CD14-positive monocyte (primary cell): ENCODE measurements around the gene GREM2. TPM values are rescaled to one million over a fixed set of nuclear protein-coding genes. Genes with fewer than 3 reads are reported as not detected.

ENCODE experiments used
- DNase-seq, 3 donors: peaks; one replicate each; pipeline ENCODE4 v3.0.0-alpha.2; 2011 to 2022
- H2AFZ ChIP-seq: 2 replicates; pipeline ENCODE4 v1.6.0; 2012; ENCODE audit warnings: mild to moderate bottlenecking, low read depth, low read length, inconsistent platforms; ENCODE audit not compliant: insufficient read depth, poor library complexity, severe bottlenecking
- H3K27ac ChIP-seq, 2 donors: 1 replicate in 1 of 2; 2 replicates in 1 of 2; pipeline ENCODE4 v1.5.1; 2012 to 2013; ENCODE audit warnings: low read length in 2 of 2, control low read depth in 1 of 2, inconsistent platforms in 1 of 2, low read depth in 1 of 2, mild to moderate bottlenecking in 1 of 2
- H3K27me3 ChIP-seq, 2 donors: one replicate each; pipeline versions ENCODE4 v1.6.0 to v1.6.1; 2011 to 2013; ENCODE audit warnings: low read length in 2 of 2; ENCODE audit not compliant: control insufficient read depth in 2 of 2, insufficient read depth in 2 of 2
- H3K36me3 ChIP-seq, 2 donors: replicated peaks in 1 of 2; 1 replicate in 1 of 2; 2 replicates in 1 of 2; pipeline versions ENCODE4 v1.5.1 to v1.6.1; 2012 to 2013; ENCODE audit warnings: low read length in 2 of 2, control low read depth in 1 of 2, inconsistent platforms in 1 of 2, mild to moderate bottlenecking in 1 of 2; ENCODE audit not compliant: insufficient read depth in 2 of 2, control insufficient read depth in 1 of 2
- H3K4me1 ChIP-seq, 2 donors: 1 replicate in 1 of 2; 2 replicates in 1 of 2; pipeline versions ENCODE4 v1.5.1 to v1.6.1; 2012 to 2013; ENCODE audit warnings: low read length in 2 of 2, control low read depth in 1 of 2, inconsistent platforms in 1 of 2, mild to moderate bottlenecking in 1 of 2, moderate library complexity in 1 of 2; ENCODE audit not compliant: insufficient read depth in 2 of 2, control insufficient read depth in 1 of 2
- H3K4me2 ChIP-seq: replicated peaks from 2 replicates; pipeline ENCODE3; 2012; ENCODE audit warnings: low read length, moderate library complexity, mild to moderate bottlenecking; ENCODE audit not compliant: poor library complexity, severe bottlenecking; ENCODE audit errors: extremely low read depth
- H3K4me3 ChIP-seq, 3 experiments: fragments of 200-600 bp in 1 of 3; sonication (generic) in 1 of 3; replicated peaks in 1 of 3; 1 replicate in 2 of 3; 2 replicates in 1 of 3; pipeline ENCODE4 v1.5.1; 2011 to 2013; ENCODE audit warnings: low read length in 3 of 3, mild to moderate bottlenecking in 3 of 3, control low read depth in 2 of 3, low read depth in 2 of 3, inconsistent platforms in 1 of 3, moderate library complexity in 1 of 3
- H3K79me2 ChIP-seq: 2 replicates; pipeline ENCODE4 v1.6.0; 2012; ENCODE audit warnings: mild to moderate bottlenecking, control low read depth, inconsistent platforms, low read length, moderate library complexity; ENCODE audit not compliant: insufficient read depth
- H3K9ac ChIP-seq: 2 replicates; pipeline ENCODE4 v1.6.0; 2017; ENCODE audit warnings: low read length, mild to moderate bottlenecking; ENCODE audit not compliant: insufficient read depth, poor library complexity, severe bottlenecking
- H3K9me3 ChIP-seq, 2 donors: replicated peaks in 1 of 2; 1 replicate in 1 of 2; 2 replicates in 1 of 2; pipeline versions ENCODE4 v1.5.1 to v1.6.1; 2012 to 2013; ENCODE audit warnings: low read length in 2 of 2, control low read depth in 1 of 2; ENCODE audit not compliant: control insufficient read depth in 1 of 2, insufficient read depth in 1 of 2
- H4K20me1 ChIP-seq: 2 replicates; pipeline ENCODE4 v1.6.0; 2012; ENCODE audit warnings: mild to moderate bottlenecking, low read length, control low read depth, moderate library complexity; ENCODE audit not compliant: insufficient read depth
- H3K27ac Mint-ChIP-seq, 7 donors: one replicate each; pipeline ENCODE4 v1.8.0; 2020; ENCODE audit warnings: mild to moderate bottlenecking in 7 of 7, mixed read lengths in 7 of 7, moderate library complexity in 6 of 7, inconsistent platforms in 2 of 7
- H3K27me3 Mint-ChIP-seq, 3 donors: one replicate each; pipeline ENCODE4 v1.8.0; 2021 to 2022; ENCODE audit warnings: low read depth in 3 of 3, mild to moderate bottlenecking in 3 of 3, mixed read lengths in 3 of 3, moderate library complexity in 3 of 3, inconsistent platforms in 1 of 3
- H3K36me3 Mint-ChIP-seq, 2 donors: one replicate each; pipeline ENCODE4 v1.8.0; 2020; ENCODE audit warnings: mixed read lengths in 2 of 2, inconsistent platforms in 1 of 2, mild to moderate bottlenecking in 1 of 2
- H3K4me1 Mint-ChIP-seq: one replicate; pipeline ENCODE4 v1.8.0; 2020; ENCODE audit warnings: mild to moderate bottlenecking, mixed read lengths
- H3K4me3 Mint-ChIP-seq, 2 donors: one replicate each; pipeline ENCODE4 v1.8.0; 2020; ENCODE audit warnings: mild to moderate bottlenecking in 2 of 2, mixed read lengths in 2 of 2, moderate library complexity in 1 of 2
- H3K9me3 Mint-ChIP-seq, 7 donors: one replicate each; pipeline ENCODE4 v1.8.0; 2020 to 2022; ENCODE audit warnings: mixed read lengths in 7 of 7, mild to moderate bottlenecking in 6 of 7, moderate library complexity in 6 of 7, inconsistent platforms in 2 of 7
- WGBS: methylation state at CpG from one replicate; pipeline ENCODE4 v1.1.5; 2013; ENCODE audit warnings: missing lambda C conversion rate; ENCODE audit not compliant: insufficient coverage; 5-methylcytosine and 5-hydroxymethylcytosine counted together
- intact Hi-C, 2 donors: fragments of 100-400 bp; cut with micrococcal nuclease; formaldehyde crosslinking; loops; one replicate each; pipeline versions ENCODE4 v1.15.0 to v1.15.1; 2023
- polyA plus RNA-seq, 3 donors: library from polyadenylated mRNA; depleted of rRNA in 1 of 3; unstranded in 2 of 3; stranded (reverse) in 1 of 3; fragments of 300-500 nt in 2 of 3; fragments of >200 nt in 1 of 3; fragmentation: Illumina TruSeq in 2 of 3; gene quantifications; 1 replicate in 2 of 3; 2 replicates in 1 of 3; pipeline ENCODE4 v1.2.3, GENCODE V29; 2012 to 2021
- TF ChIP-seq, protein P1 (sequence below): fragments of 200-600 bp; IDR thresholded peaks from one replicate; pipeline ENCODE4 v1.8.0; 2022; ENCODE audit warnings: antibody characterized with exemption, mild to moderate bottlenecking

The GREM2 gene
- polyA plus RNA-seq, 3 donors: not detected

GRCh38 chr1:240511789-240512188 lies 100.2 kb downstream of the GREM2 start:
- H3K4me3 ChIP-seq: no peak overlapping the region
- no peaks in the 10 kb centered on the region for H3K9me3 ChIP-seq
- H3K27me3 ChIP-seq: no peaks in the 10 kb centered on the region
- no peak for DNase-seq
- H3K4me3 Mint-ChIP-seq: no peak overlapping the region
- H3K36me3 Mint-ChIP-seq: no peaks in the 10 kb centered on the region
- intact Hi-C loops: no loop called here
- H3K4me1 Mint-ChIP-seq: no peaks in the 10 kb centered on the region
- TF ChIP-seq, protein P1, sequence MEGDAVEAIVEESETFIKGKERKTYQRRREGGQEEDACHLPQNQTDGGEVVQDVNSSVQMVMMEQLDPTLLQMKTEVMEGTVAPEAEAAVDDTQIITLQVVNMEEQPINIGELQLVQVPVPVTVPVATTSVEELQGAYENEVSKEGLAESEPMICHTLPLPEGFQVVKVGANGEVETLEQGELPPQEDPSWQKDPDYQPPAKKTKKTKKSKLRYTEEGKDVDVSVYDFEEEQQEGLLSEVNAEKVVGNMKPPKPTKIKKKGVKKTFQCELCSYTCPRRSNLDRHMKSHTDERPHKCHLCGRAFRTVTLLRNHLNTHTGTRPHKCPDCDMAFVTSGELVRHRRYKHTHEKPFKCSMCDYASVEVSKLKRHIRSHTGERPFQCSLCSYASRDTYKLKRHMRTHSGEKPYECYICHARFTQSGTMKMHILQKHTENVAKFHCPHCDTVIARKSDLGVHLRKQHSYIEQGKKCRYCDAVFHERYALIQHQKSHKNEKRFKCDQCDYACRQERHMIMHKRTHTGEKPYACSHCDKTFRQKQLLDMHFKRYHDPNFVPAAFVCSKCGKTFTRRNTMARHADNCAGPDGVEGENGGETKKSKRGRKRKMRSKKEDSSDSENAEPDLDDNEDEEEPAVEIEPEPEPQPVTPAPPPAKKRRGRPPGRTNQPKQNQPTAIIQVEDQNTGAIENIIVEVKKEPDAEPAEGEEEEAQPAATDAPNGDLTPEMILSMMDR: no peak
- H3K27ac Mint-ChIP-seq: no peak overlapping the region
- no peak overlapping the region for H3K4me2 ChIP-seq
- H4K20me1 ChIP-seq: no peaks in the 10 kb centered on the region
- H3K79me2 ChIP-seq: no peaks in the 10 kb centered on the region
- H3K27me3 Mint-ChIP-seq: no peaks in the 10 kb centered on the region
- no peaks in the 10 kb centered on the region for H3K4me1 ChIP-seq
- H2AFZ ChIP-seq: no peak overlapping the region
- H3K27ac ChIP-seq: no peak overlapping the region
- no peaks in the 10 kb centered on the region for H3K36me3 ChIP-seq
- no peak overlapping the region for H3K9ac ChIP-seq
- H3K9me3 Mint-ChIP-seq: peaks cover 0 to 21% (median 5%) of the 10 kb centered on the region in 7 donors

DNA sequence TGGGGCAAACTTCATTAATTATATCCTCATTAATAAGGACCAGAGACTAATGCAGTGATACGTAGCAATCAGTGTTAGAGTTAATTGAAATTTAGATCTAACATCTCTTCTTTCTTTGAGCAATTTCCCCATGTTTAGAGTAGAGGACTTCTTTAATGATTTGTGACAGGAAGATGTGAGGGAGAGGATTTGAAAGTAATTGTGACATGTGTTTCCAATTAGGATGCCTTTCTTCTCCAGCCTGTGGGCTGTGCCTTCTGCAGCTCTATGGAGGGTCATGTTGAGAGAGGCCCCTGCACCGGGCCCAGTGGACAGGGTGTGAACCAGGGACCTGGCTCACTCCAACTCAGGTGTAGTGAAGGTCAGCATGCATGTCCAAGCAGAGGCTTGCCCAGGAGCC lies 103.0 kb downstream of the GREM2 start:
- no peak overlapping the region for H3K4me3 ChIP-seq
- 50% methylated on average over 1 of the region's 2 CpGs for WGBS
- H3K9ac ChIP-seq: no peak overlapping the region
- no peaks in the 10 kb centered on the region for H3K9me3 ChIP-seq
- no peak for DNase-seq
- peaks cover 0 to 25% (median 5%) of the 10 kb centered on the region in 7 donors for H3K9me3 Mint-ChIP-seq
- H3K27me3 Mint-ChIP-seq: no peaks in the 10 kb centered on the region
- H3K4me1 Mint-ChIP-seq: no peaks in the 10 kb centered on the region
- H3K27me3 ChIP-seq: no peaks in the 10 kb centered on the region
- H3K27ac Mint-ChIP-seq: no peak overlapping the region
- no peak overlapping the region for H3K4me3 Mint-ChIP-seq
- no peak overlapping the region for H3K27ac ChIP-seq
- intact Hi-C loops: no loop called here
- H3K36me3 Mint-ChIP-seq: no peaks in the 10 kb centered on the region
- H3K4me1 ChIP-seq: no peaks in the 10 kb centered on the region
- no peaks in the 10 kb centered on the region for H3K79me2 ChIP-seq
- no peaks in the 10 kb centered on the region for H3K36me3 ChIP-seq
- H2AFZ ChIP-seq: no peak overlapping the region
- no peak overlapping the region for H3K4me2 ChIP-seq
- H4K20me1 ChIP-seq: no peaks in the 10 kb centered on the region
- TF ChIP-seq, protein P1: no peak
